A673 (cell line): Measurements from ENCODE around the gene PCLO. TPM values are rescaled to one million over a fixed set of nuclear protein-coding genes. Genes with fewer than 3 reads are reported as not detected.
"Not testable (repeated sequence)": the region's sequence is repeated elsewhere in the genome, so short reads cannot be mapped to it uniquely, and the experiment has no call there.

ENCODE experiments used
- BruUV-seq: library from RNA; stranded (reverse); fragments of 400-500 nt; replicated peaks from 2 replicates; lab custom pipeline; 2021; lab: Mats Ljungman, UMichigan
- CTCF ChIA-PET: fragments of 300-600 bp; sonication (Branson Sonifier 250); formaldehyde crosslinking; loops from one replicate; lab custom pipeline; 2022; ENCODE audit warnings: antibody characterized with exemption; lab: Charles Lee
- POLR2A ChIA-PET: fragments of 300-600 bp; sonication (Branson Sonifier 250); formaldehyde crosslinking; loops from one replicate; lab custom pipeline; 2022; ENCODE audit warnings: antibody characterized with exemption; ENCODE audit not compliant: low non-redundant PET; lab: Charles Lee
- DNase-seq: peaks from one replicate; pipeline ENCODE4 v3.0.0-alpha.2; 2015; ENCODE audit warnings: low spot score
- H3K27ac ChIP-seq: fragments of 200-600 bp; sonication (generic); 2 replicates; pipeline ENCODE4 v1.5.1; 2016; ENCODE audit warnings: mixed run types, low read depth, mild to moderate bottlenecking, mixed read lengths, antibody characterized with exemption, low read length; ENCODE audit not compliant: poor library complexity, severe bottlenecking
- H3K27me3 ChIP-seq: fragments of 200-600 bp; sonication (generic); replicated peaks from 2 replicates; pipeline ENCODE4 v1.6.1; 2017; ENCODE audit warnings: mixed run types, low read depth, mild to moderate bottlenecking, mixed read lengths, antibody characterized with exemption, low read length; ENCODE audit not compliant: insufficient read depth, poor library complexity
- H3K36me3 ChIP-seq: fragments of 200-600 bp; sonication (generic); 2 replicates; pipeline ENCODE4 v1.6.1; 2016; ENCODE audit warnings: mixed run types, mild to moderate bottlenecking, mixed read lengths, antibody characterized with exemption, low read length; ENCODE audit not compliant: insufficient read depth, poor library complexity, severe bottlenecking
- H3K4me1 ChIP-seq: fragments of 200-600 bp; sonication (generic); 2 replicates; pipeline ENCODE4 v1.6.1; 2017; ENCODE audit warnings: mixed run types, mild to moderate bottlenecking, mixed read lengths, antibody characterized with exemption, low read length; ENCODE audit not compliant: insufficient read depth, poor library complexity, severe bottlenecking
- H3K4me3 ChIP-seq: fragments of 200-600 bp; sonication (generic); 2 replicates; pipeline ENCODE4 v1.5.1; 2016; ENCODE audit warnings: low read depth, mixed run types, mild to moderate bottlenecking, mixed read lengths, low read length; ENCODE audit not compliant: poor library complexity, severe bottlenecking
- H3K9me3 ChIP-seq: fragments of 200-600 bp; sonication (generic); 2 replicates; pipeline ENCODE4 v1.6.1; 2016; ENCODE audit warnings: mixed run types, low read depth, mild to moderate bottlenecking, mixed read lengths, antibody characterized with exemption, low read length; ENCODE audit not compliant: poor library complexity, severe bottlenecking
- EZH2 ChIP-seq: fragments of 200-600 bp; sonication (generic); IDR thresholded peaks from 2 replicates; pipeline ENCODE4 v1.6.1; 2017; ENCODE audit warnings: borderline replicate concordance, low read depth, mild to moderate bottlenecking, mixed read lengths, antibody characterized with exemption, low read length; ENCODE audit not compliant: poor library complexity, severe bottlenecking
- intact Hi-C: fragments of 100-400 bp; cut with micrococcal nuclease; formaldehyde crosslinking; loops from one replicate; pipeline ENCODE4 v1.10.0; 2022; ENCODE audit not compliant: unreplicated experiment
- total RNA-seq: library from RNA; stranded (reverse); gene quantifications from 2 replicates; pipeline ENCODE4 v1.2.3, GENCODE V29; 2021
- TF ChIP-seq, protein P1 (sequence below): fragments of 300-800, 200-600 bp; sonication (generic); conservative IDR thresholded peaks from 2 replicates; pipeline ENCODE4 v1.5.1; 2017; ENCODE audit warnings: low read depth, mild to moderate bottlenecking, antibody characterized with exemption, low read length, moderate library complexity, mixed read lengths

Gene PCLO
- total RNA-seq, 1 experiment from 2014 or later, result 2.1 TPM

DNA sequence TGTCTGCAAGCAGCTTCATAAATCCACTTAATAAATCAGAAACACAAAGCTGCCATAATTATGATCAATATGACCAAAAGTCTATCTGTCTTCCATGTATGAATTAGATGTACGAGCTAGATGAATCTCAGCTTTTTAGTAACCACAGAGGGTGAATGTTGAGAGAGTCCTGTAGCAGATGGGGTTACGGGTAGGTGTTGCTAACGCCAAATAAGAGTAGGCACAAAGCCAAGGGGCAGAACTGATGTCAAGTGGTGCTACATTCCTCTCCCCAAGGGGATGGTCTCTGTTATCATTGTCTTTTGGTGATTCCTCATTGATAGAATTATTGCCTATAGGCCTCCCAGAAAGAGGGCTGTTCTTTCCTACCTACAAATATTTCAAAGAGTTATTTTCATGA, 257.8 kb downstream of the PCLO start:
- Histone ChIP-seq H3K9me3 (no peaks in the 10 kb centered on the region), H3K4me1 (no peaks in the 10 kb centered on the region), H3K36me3 (no peaks in the 10 kb centered on the region), H3K27me3 (no peaks in the 10 kb centered on the region), H3K27ac (no peak overlapping the region), H3K4me3 (no peak overlapping the region)
- ChIA-PET CTCF (no interaction called here), POLR2A (no interaction called here)
- no peak for TF ChIP-seq EZH2
- TF ChIP-seq, protein P1, sequence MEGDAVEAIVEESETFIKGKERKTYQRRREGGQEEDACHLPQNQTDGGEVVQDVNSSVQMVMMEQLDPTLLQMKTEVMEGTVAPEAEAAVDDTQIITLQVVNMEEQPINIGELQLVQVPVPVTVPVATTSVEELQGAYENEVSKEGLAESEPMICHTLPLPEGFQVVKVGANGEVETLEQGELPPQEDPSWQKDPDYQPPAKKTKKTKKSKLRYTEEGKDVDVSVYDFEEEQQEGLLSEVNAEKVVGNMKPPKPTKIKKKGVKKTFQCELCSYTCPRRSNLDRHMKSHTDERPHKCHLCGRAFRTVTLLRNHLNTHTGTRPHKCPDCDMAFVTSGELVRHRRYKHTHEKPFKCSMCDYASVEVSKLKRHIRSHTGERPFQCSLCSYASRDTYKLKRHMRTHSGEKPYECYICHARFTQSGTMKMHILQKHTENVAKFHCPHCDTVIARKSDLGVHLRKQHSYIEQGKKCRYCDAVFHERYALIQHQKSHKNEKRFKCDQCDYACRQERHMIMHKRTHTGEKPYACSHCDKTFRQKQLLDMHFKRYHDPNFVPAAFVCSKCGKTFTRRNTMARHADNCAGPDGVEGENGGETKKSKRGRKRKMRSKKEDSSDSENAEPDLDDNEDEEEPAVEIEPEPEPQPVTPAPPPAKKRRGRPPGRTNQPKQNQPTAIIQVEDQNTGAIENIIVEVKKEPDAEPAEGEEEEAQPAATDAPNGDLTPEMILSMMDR, result no peak
- no TSS peak for BruUV-seq
- intact Hi-C loops, result no loop called here
- DNase-seq, result no peak

- H3K27ac ChIP-seq, CTCF ChIA-PET, H3K27me3 ChIP-seq, H3K36me3 ChIP-seq, H3K4me3 ChIP-seq, H3K4me1 ChIP-seq, intact Hi-C loops, DNase-seq, BruUV-seq, H3K9me3 ChIP-seq, POLR2A ChIA-PET: not testable (repeated sequence)
These were observed 261.6 kb downstream of the PCLO start for GRCh38 chr7:82901098-82901497.

- no peak for DNase-seq
- POLR2A ChIA-PET, result no interaction called here
- H3K4me3 ChIP-seq, result no peak overlapping the region
- no peak overlapping the region for H3K27ac ChIP-seq
- no peaks in the 10 kb centered on the region for H3K27me3 ChIP-seq
- intact Hi-C loops, result no loop called here
- TF ChIP-seq EZH2, result no peak
- TF ChIP-seq, protein P1, result no peak
- CTCF ChIA-PET, result no interaction called here
- H3K9me3 ChIP-seq, result no peaks in the 10 kb centered on the region
- H3K4me1 ChIP-seq, result no peaks in the 10 kb centered on the region
- H3K36me3 ChIP-seq, result no peaks in the 10 kb centered on the region
- no TSS peak for BruUV-seq
These were observed 265.2 kb downstream of the PCLO start for GRCh38 chr7:82897500-82897899.

DNA sequence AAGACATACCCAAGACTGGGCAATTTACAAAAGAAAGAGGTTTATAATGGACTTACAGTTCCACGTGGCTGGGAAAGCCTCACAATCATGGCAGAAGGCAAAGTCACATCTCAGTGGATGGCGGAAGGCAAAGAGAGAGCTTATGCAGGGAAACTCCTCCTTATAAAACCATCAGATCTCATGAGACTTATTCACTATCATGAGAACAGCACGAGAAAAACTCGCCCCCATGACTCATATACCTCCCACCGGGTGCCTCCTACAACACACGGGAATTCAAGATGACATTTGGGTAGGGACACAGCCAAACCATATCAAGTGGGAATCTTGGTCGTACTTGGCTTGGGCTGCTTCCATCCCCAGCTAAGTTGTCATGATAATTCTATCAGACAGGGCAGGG, 268.3 kb downstream of the PCLO start:
- POLR2A ChIA-PET, H3K4me1 ChIP-seq, BruUV-seq, H3K27me3 ChIP-seq, H3K9me3 ChIP-seq, H3K4me3 ChIP-seq, CTCF ChIA-PET, intact Hi-C loops, H3K36me3 ChIP-seq, H3K27ac ChIP-seq: not testable (repeated sequence)
- DNase-seq, result peak; percentile 28
